SK-N-SH (cell line): ENCODE data around the gene TARS3. TPM values are rescaled to one million over a fixed set of nuclear protein-coding genes. Genes with fewer than 3 reads are reported as not detected.

ENCODE experiments used
- CTCF ChIA-PET: fragments of 300-600, 350-600 bp; formaldehyde crosslinking; extraction: SDS; loops from one replicate; lab custom pipeline; 2021; lab: Yijun Ruan, JAX
- POLR2A ChIA-PET: fragments of 350-600 bp; sonication (Branson Sonifier 250); formaldehyde crosslinking; extraction: SDS; loops from one replicate; lab custom pipeline; 2020; ENCODE audit warnings: antibody characterized with exemption, inconsistent platforms; lab: Yijun Ruan, JAX
- DNase-seq: peaks from one replicate; pipeline ENCODE4 v3.0.0; 2012
- H2AFZ ChIP-seq: fragments of 200-600 bp; sonication (generic); 2 replicates; pipeline ENCODE4 v1.8.1; 2016; ENCODE audit warnings: antibody characterized with exemption, mild to moderate bottlenecking, low read depth
- H3F3A ChIP-seq: fragments of 200-600 bp; sonication (generic); replicated peaks from 2 replicates; pipeline ENCODE3; 2016; ENCODE audit warnings: antibody characterized with exemption, mild to moderate bottlenecking; ENCODE audit not compliant: insufficient read depth
- H3K27ac ChIP-seq, 2 experiments: fragments of 200-500 bp in 1 of 2; fragments of 200-600 bp in 1 of 2; sonication (Bioruptor generic) in 1 of 2; sonication (generic), shearing (Covaris generic) in 1 of 2; 2 replicates each; pipeline versions ENCODE4 v1.5.1 to v1.6.1; 2014 to 2016; ENCODE audit warnings: low read depth in 2 of 2, inconsistent platforms in 1 of 2, low read length in 1 of 2, mild to moderate bottlenecking in 1 of 2, mixed read lengths in 1 of 2
- H3K27me3 ChIP-seq: fragments of 200-600 bp; sonication (generic), shearing (Covaris generic); 2 replicates; pipeline ENCODE4 v1.6.1; 2016; ENCODE audit warnings: mixed run types; ENCODE audit not compliant: insufficient read depth
- H3K36me3 ChIP-seq, 2 experiments: fragments of 200-500 bp in 1 of 2; fragments of 200-600 bp in 1 of 2; sonication (Bioruptor generic) in 1 of 2; sonication (generic) in 1 of 2; replicated peaks in 1 of 2; 2 replicates each; pipeline versions ENCODE3 to v1.5.1; 2014 to 2016; ENCODE audit warnings: low read length in 1 of 2, mild to moderate bottlenecking in 1 of 2; ENCODE audit not compliant: insufficient read depth in 2 of 2, control insufficient read depth in 1 of 2
- H3K4me1 ChIP-seq, 2 experiments: fragments of 200-500 bp in 1 of 2; fragments of 200-600 bp in 1 of 2; sonication (Bioruptor generic) in 1 of 2; sonication (generic), shearing (Covaris generic) in 1 of 2; 2 replicates each; pipeline versions ENCODE4 v1.5.1 to v1.6.1; 2014 to 2016; ENCODE audit warnings: low read depth in 1 of 2, low read length in 1 of 2, mixed run types in 1 of 2; ENCODE audit not compliant: insufficient read depth in 2 of 2, control insufficient read depth in 1 of 2
- H3K4me2 ChIP-seq: fragments of 200-600 bp; sonication (generic), shearing (Covaris generic); 2 replicates; pipeline ENCODE4 v1.6.1; 2017; ENCODE audit warnings: mixed run types
- H3K4me3 ChIP-seq, 2 experiments: fragments of 200-500 bp in 1 of 2; fragments of 200-600 bp in 1 of 2; sonication (Bioruptor generic) in 1 of 2; sonication (generic), shearing (Covaris generic) in 1 of 2; 2 replicates each; pipeline versions ENCODE4 v1.5.1 to v1.8.1; 2014 to 2016; ENCODE audit warnings: low read depth in 2 of 2, inconsistent platforms in 1 of 2, low read length in 1 of 2, mild to moderate bottlenecking in 1 of 2, mixed read lengths in 1 of 2, moderate library complexity in 1 of 2
- H3K79me2 ChIP-seq: fragments of 200-600 bp; sonication (generic); 2 replicates; pipeline ENCODE4 v1.8.1; 2017; ENCODE audit warnings: mild to moderate bottlenecking; ENCODE audit not compliant: insufficient read depth
- H3K9ac ChIP-seq: fragments of 200-600 bp; sonication (generic); 2 replicates; pipeline ENCODE4 v1.6.1; 2017; ENCODE audit warnings: mixed run types
- H3K9me2 ChIP-seq: fragments of 200-600 bp; sonication (generic); 2 replicates; pipeline ENCODE4 v1.6.1; 2017; ENCODE audit warnings: mixed run types
- H3K9me3 ChIP-seq: fragments of 200-600 bp; sonication (generic); 2 replicates; pipeline ENCODE4 v1.6.1; 2017; ENCODE audit warnings: mixed run types, mild to moderate bottlenecking, moderate library complexity
- H4K20me1 ChIP-seq: fragments of 200-600 bp; sonication (generic); 2 replicates; pipeline ENCODE4 v1.6.1; 2017; ENCODE audit warnings: mild to moderate bottlenecking, mixed run types; ENCODE audit not compliant: insufficient read depth
- EP300 ChIP-seq, 2 experiments: IDR thresholded peaks; 2 replicates each; pipeline versions ENCODE4 v1.4.0 to v1.6.1; 2012; ENCODE audit warnings: borderline replicate concordance in 1 of 2, low read depth in 1 of 2, low read length in 1 of 2
- EZH2phosphoT487 ChIP-seq: fragments of 200-600 bp; sonication (generic); IDR thresholded peaks from 2 replicates; pipeline ENCODE4 v1.6.1; 2017; ENCODE audit warnings: low read depth, mixed run types, mild to moderate bottlenecking, antibody characterized with exemption, moderate library complexity, borderline replicate concordance
- FOXJ3 ChIP-seq: sonication (generic); formaldehyde crosslinking; IDR thresholded peaks from 2 replicates; pipeline ENCODE4 v1.5.1; 2020; ENCODE audit warnings: mild to moderate bottlenecking, missing genetic modification reagents
- FOXM1 ChIP-seq: IDR thresholded peaks from 2 replicates; pipeline ENCODE4 v1.4.0; 2012; ENCODE audit warnings: low read depth, mild to moderate bottlenecking
- MEF2A ChIP-seq: IDR thresholded peaks from 2 replicates; pipeline ENCODE4 v1.4.0; 2012; ENCODE audit warnings: low read depth, borderline replicate concordance
- MXI1 ChIP-seq: IDR thresholded peaks from 2 replicates; pipeline ENCODE4 v1.6.1; 2012; ENCODE audit warnings: mild to moderate bottlenecking, low read depth, low read length, improper control_type of control experiment
- NRF1 ChIP-seq: IDR thresholded peaks from 2 replicates; pipeline ENCODE4 v1.6.1; 2012; ENCODE audit warnings: low read depth, mild to moderate bottlenecking, low read length
- RAD21 ChIP-seq: IDR thresholded peaks from 2 replicates; pipeline ENCODE4 v1.6.1; 2012; ENCODE audit warnings: mild to moderate bottlenecking, low read length
- RCOR1 ChIP-seq: fragments of 150-350 bp; IDR thresholded peaks from 2 replicates; pipeline ENCODE4 v1.6.1; 2017; ENCODE audit warnings: antibody characterized with exemption, low read length
- RFX5 ChIP-seq: IDR thresholded peaks from 2 replicates; pipeline ENCODE4 v1.6.1; 2012; ENCODE audit warnings: mild to moderate bottlenecking, improper control_type of control experiment, low read length
- SIN3A ChIP-seq: IDR thresholded peaks from 2 replicates; pipeline ENCODE4 v1.6.1; 2012; ENCODE audit warnings: low read depth, mild to moderate bottlenecking, low read length, moderate library complexity, borderline replicate concordance
- SMC3 ChIP-seq: IDR thresholded peaks from 2 replicates; pipeline ENCODE4 v1.6.1; 2012; ENCODE audit warnings: low read depth, low read length, improper control_type of control experiment
- TCF12 ChIP-seq: IDR thresholded peaks from 2 replicates; pipeline ENCODE4 v1.4.0; 2012
- WGBS: methylation state at CpG from one replicate; pipeline ENCODE4 v1.1.6; 2017; ENCODE audit warnings: low lambda C conversion rate; 5-methylcytosine and 5-hydroxymethylcytosine counted together
- polyA plus RNA-seq, 3 experiments: library from polyadenylated mRNA; depleted of rRNA; stranded (reverse); fragments of >200 nt; gene quantifications; 2 replicates each; pipeline ENCODE4 v1.2.3, GENCODE V29; 2012
- TF ChIP-seq, protein P1 (sequence below): IDR thresholded peaks from 2 replicates; pipeline ENCODE4 v1.4.0; 2012; ENCODE audit warnings: low read depth, borderline replicate concordance
- TF ChIP-seq, protein P2 (sequence below): IDR thresholded peaks from 2 replicates; pipeline ENCODE4 v1.6.1; 2012; ENCODE audit warnings: mild to moderate bottlenecking, low read depth, low read length, moderate library complexity
- TF ChIP-seq, protein P3 (sequence below): IDR thresholded peaks from 2 replicates; pipeline ENCODE4; 2012
- TF ChIP-seq, protein P4 (sequence below): fragments of 150-350 bp; IDR thresholded peaks from 2 replicates; pipeline ENCODE4 v1.6.1; 2017; ENCODE audit warnings: antibody characterized with exemption, low read length, low read depth, borderline replicate concordance
- TF ChIP-seq, protein P5 (sequence below): IDR thresholded peaks from 2 replicates; pipeline ENCODE4 v1.4.0; 2012; ENCODE audit warnings: low read depth

The TARS3 gene
- polyA plus RNA-seq, 1 of the 3 experiments (the other 2 are of a cell fraction) = 3.5 TPM

DNA sequence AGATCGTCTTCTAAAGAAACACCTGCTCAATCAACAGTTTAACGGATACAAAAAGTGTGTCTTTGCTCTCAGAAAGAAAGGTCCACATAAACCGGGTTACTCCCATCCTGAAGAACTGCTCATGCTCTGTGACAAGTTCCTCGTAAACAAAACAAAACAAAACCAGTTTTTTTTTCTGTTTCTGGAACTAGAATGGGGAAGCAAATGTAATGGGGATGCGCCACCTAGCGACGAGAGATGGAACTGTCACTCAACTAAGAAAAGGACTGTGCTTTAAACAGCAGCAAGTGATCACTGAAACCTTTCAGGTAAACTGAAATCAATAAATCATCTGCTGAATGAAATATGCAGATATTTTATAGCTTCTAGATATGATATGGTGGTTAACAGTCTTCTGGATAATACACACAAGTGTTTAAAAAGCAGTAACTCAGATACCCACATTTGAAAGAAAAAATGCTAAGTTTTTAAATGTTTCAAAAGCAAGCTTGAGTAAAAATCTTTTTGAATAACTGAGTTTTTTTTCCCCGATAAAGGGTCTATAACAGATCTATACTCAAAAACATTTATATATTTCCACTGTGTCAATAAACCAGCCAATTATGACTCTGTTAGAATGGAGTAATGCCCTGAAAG is 83.0 kb downstream of the TARS3 start (continued):
- TF ChIP-seq FOXM1 = no peak
- TF ChIP-seq, protein P1, sequence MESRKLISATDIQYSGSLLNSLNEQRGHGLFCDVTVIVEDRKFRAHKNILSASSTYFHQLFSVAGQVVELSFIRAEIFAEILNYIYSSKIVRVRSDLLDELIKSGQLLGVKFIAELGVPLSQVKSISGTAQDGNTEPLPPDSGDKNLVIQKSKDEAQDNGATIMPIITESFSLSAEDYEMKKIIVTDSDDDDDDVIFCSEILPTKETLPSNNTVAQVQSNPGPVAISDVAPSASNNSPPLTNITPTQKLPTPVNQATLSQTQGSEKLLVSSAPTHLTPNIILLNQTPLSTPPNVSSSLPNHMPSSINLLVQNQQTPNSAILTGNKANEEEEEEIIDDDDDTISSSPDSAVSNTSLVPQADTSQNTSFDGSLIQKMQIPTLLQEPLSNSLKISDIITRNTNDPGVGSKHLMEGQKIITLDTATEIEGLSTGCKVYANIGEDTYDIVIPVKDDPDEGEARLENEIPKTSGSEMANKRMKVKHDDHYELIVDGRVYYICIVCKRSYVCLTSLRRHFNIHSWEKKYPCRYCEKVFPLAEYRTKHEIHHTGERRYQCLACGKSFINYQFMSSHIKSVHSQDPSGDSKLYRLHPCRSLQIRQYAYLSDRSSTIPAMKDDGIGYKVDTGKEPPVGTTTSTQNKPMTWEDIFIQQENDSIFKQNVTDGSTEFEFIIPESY = no peak
- TF ChIP-seq, protein P2, sequence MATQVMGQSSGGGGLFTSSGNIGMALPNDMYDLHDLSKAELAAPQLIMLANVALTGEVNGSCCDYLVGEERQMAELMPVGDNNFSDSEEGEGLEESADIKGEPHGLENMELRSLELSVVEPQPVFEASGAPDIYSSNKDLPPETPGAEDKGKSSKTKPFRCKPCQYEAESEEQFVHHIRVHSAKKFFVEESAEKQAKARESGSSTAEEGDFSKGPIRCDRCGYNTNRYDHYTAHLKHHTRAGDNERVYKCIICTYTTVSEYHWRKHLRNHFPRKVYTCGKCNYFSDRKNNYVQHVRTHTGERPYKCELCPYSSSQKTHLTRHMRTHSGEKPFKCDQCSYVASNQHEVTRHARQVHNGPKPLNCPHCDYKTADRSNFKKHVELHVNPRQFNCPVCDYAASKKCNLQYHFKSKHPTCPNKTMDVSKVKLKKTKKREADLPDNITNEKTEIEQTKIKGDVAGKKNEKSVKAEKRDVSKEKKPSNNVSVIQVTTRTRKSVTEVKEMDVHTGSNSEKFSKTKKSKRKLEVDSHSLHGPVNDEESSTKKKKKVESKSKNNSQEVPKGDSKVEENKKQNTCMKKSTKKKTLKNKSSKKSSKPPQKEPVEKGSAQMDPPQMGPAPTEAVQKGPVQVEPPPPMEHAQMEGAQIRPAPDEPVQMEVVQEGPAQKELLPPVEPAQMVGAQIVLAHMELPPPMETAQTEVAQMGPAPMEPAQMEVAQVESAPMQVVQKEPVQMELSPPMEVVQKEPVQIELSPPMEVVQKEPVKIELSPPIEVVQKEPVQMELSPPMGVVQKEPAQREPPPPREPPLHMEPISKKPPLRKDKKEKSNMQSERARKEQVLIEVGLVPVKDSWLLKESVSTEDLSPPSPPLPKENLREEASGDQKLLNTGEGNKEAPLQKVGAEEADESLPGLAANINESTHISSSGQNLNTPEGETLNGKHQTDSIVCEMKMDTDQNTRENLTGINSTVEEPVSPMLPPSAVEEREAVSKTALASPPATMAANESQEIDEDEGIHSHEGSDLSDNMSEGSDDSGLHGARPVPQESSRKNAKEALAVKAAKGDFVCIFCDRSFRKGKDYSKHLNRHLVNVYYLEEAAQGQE = no peak

DNA sequence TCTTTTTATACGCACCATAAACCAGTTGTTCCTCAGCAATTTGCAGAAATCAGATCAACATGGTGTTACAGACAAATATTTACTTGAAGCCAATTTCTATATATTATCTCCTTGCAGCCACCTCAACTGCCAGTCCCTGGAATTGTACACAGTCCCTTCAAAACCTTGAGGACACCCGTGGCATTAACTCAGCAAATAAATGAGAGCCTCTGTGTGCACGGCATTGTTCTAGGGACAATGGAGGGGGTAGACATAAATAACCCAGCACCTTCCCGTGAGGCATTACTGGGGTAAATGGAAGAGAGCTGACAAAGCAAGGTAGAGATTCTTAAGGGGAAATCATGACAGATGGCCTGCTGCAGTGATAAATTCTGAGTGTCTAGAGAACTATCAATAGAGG is 84.6 kb downstream of the TARS3 start:
- TF ChIP-seq RFX5 (no peak), EP300 (IDR thresholded peaks at IDR 0.05; ENCODE audit: borderline replicate concordance in 1 of 2, low read depth in 1 of 2, low read length in 1 of 2) (no peak), EZH2phosphoT487 (no peak), MEF2A (no peak), RCOR1 (no peak), MXI1 (no peak), SIN3A (no peak), NRF1 (no peak), FOXJ3 (CRISPR knock-in tag) (no peak), FOXM1 (no peak), TCF12 (no peak), RAD21 (no peak), SMC3 (no peak)
- TF ChIP-seq, protein P3, sequence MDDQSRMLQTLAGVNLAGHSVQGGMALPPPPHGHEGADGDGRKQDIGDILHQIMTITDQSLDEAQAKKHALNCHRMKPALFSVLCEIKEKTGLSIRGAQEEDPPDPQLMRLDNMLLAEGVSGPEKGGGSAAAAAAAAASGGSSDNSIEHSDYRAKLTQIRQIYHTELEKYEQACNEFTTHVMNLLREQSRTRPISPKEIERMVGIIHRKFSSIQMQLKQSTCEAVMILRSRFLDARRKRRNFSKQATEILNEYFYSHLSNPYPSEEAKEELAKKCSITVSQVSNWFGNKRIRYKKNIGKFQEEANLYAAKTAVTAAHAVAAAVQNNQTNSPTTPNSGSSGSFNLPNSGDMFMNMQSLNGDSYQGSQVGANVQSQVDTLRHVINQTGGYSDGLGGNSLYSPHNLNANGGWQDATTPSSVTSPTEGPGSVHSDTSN = no peak
- TF ChIP-seq, protein P2 = no peak
- TF ChIP-seq, protein P4, sequence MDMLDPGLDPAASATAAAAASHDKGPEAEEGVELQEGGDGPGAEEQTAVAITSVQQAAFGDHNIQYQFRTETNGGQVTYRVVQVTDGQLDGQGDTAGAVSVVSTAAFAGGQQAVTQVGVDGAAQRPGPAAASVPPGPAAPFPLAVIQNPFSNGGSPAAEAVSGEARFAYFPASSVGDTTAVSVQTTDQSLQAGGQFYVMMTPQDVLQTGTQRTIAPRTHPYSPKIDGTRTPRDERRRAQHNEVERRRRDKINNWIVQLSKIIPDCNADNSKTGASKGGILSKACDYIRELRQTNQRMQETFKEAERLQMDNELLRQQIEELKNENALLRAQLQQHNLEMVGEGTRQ = no peak
- TF ChIP-seq, protein P5, sequence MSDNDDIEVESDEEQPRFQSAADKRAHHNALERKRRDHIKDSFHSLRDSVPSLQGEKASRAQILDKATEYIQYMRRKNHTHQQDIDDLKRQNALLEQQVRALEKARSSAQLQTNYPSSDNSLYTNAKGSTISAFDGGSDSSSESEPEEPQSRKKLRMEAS = no peak
- Histone ChIP-seq H3K9me2 (no peaks in the 10 kb centered on the region), H3K79me2 (no peaks in the 10 kb centered on the region), H3K9me3 (no peaks in the 10 kb centered on the region), H3K9ac (no peak overlapping the region), H3K27ac (no peak overlapping the region), H3K36me3 (peaks cover 43 to 53% of the 10 kb centered on the region in 2 experiments), H3K4me2 (no peak overlapping the region), H2AFZ (no peak overlapping the region), H3K4me3 (no peak overlapping the region), H3K27me3 (no peaks in the 10 kb centered on the region), H3F3A (peaks cover 17% of the 10 kb centered on the region), H3K4me1 (peaks cover 14 to 16% of the 10 kb centered on the region in 2 experiments; a peak in 3 of 4 replicates), H4K20me1 (peaks cover 9% of the 10 kb centered on the region)
- CTCF ChIA-PET = interaction anchor here (1.1 to 8.2 kb wide), 9 partner anchors 22 to 356 kb away, joined by 3 to 139 read pairs (median 5); partner anchors contain the start of genes PCSK6 and SNRPA1
- no peak for DNase-seq
- POLR2A ChIA-PET = no interaction called here
- 78% methylated on average over 4 of the region's 4 CpGs for WGBS
